Lower leg skin (tissue), 4 donors: ENCODE results near the gene ZDHHC1. TPM values are rescaled to one million over a fixed set of nuclear protein-coding genes. Genes with fewer than 3 reads are reported as not detected.

Experiments
- DNase-seq, 2 donors: peaks; one replicate each; pipeline ENCODE4 v3.0.0-alpha.2; 2019; ENCODE audit warnings: low spot score in 2 of 2
- H3K4me3 ChIP-seq: fragments of 200-600 bp; sonication (generic); 2 replicates; pipeline ENCODE4 v1.5.1; 2017; ENCODE audit warnings: mild to moderate bottlenecking, low read depth; ENCODE audit not compliant: poor library complexity, severe bottlenecking
- POLR2A ChIP-seq, 2 donors: fragments of 450-650 bp; IDR thresholded peaks; one replicate each; pipeline ENCODE4 v1.6.1; 2016 to 2017; ENCODE audit warnings: antibody characterized with exemption in 2 of 2, mild to moderate bottlenecking in 1 of 2, moderate library complexity in 1 of 2
- WGBS, 2 donors: methylation state at CpG; one replicate each; pipeline ENCODE4 v1.1.5; 2018; 5-methylcytosine and 5-hydroxymethylcytosine counted together
- intact Hi-C: fragments of 100-400 bp; cut with DNase I; formaldehyde crosslinking; loops from one replicate; pipeline ENCODE4 v1.15.0; 2023; ENCODE audit warnings: low total_unique reads
- total RNA-seq, 4 donors: library from RNA; depleted of rRNA; stranded (reverse); fragments of >200 nt; gene quantifications; one replicate each; pipeline ENCODE4 v1.1.0, GENCODE V29; 2016
- TF ChIP-seq, protein P1 (sequence below), 3 donors: fragments of 450-650 bp; IDR thresholded peaks; one replicate each; pipeline ENCODE4 v1.5.1; 2016; ENCODE audit warnings: antibody characterized with exemption in 3 of 3, mild to moderate bottlenecking in 3 of 3, moderate library complexity in 2 of 3

The ZDHHC1 gene
- total RNA-seq, 4 donors from 2014 or later = 15.1 to 24.7 (median 21.4) TPM

DNA sequence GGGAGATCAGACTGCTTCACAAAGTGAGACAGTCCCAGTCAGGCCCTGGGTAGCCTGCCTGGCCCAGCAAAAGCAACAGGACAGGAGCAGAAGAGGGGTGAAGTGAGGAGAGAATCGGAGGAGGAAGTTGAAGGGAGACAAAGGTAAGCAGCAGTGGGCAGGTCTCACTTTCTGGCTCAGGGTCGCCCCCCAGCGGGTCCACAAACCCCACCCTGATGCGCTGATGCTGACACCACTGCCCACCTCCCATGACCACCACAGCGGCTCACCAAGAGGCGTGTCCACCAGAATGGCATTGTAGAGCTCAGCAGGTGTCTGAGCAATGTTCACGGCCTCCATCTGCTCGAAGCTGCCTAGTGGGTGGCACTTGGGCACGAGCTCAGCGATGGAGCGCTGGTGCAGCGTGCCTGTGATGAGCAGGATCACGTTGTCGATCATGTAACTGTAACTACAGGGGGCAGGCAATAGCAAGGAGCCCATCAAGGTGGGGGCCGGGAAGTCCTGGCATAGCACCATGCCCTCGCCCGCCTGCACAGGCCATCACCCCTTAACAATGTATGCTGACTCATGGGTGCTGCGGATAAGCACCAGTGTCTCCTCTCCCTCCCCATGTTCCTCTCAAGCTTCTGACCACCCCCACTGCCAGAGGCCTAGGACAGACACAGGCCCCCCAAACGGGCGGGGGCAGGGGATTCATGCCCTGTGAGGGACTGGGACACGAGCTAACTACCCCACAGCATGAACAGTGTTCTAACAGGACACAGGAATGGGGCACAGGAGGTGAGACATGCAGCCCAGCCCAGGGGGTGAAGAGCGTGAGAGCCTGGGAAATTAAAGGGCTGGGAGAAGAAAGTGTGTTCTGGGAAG lies 28.2 kb upstream of the ZDHHC1 start:
- no peak for TF ChIP-seq POLR2A (IDR thresholded peaks at IDR 0.05)
- TF ChIP-seq, protein P1, sequence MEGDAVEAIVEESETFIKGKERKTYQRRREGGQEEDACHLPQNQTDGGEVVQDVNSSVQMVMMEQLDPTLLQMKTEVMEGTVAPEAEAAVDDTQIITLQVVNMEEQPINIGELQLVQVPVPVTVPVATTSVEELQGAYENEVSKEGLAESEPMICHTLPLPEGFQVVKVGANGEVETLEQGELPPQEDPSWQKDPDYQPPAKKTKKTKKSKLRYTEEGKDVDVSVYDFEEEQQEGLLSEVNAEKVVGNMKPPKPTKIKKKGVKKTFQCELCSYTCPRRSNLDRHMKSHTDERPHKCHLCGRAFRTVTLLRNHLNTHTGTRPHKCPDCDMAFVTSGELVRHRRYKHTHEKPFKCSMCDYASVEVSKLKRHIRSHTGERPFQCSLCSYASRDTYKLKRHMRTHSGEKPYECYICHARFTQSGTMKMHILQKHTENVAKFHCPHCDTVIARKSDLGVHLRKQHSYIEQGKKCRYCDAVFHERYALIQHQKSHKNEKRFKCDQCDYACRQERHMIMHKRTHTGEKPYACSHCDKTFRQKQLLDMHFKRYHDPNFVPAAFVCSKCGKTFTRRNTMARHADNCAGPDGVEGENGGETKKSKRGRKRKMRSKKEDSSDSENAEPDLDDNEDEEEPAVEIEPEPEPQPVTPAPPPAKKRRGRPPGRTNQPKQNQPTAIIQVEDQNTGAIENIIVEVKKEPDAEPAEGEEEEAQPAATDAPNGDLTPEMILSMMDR (IDR thresholded peaks at IDR 0.05) = no peak
- no peak for DNase-seq
- intact Hi-C loops = no loop called here
- no peak overlapping the region for H3K4me3 ChIP-seq
- 83 to 89% methylated on average over 22 of the region's 22 CpGs for WGBS, 2 donors

DNA sequence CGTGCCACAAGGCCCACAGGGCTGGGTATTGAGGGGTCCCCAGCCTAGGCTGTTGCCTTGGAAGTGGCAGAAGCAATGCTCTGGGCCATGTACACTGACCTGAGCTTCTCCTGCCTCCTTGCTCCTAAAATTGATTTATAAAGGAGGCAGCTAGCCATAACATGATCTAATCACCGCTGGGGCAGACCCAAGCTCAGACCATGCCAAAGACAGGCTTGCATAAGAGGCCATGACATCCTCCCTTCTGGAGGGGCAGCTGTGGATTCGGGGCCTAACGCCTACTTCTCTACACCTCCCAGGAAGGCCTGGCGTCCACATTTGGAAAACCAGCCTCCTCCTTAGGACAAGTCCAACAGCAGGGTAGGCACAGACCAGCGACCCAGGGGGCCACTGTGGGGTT lies 27.0 kb upstream of the ZDHHC1 start:
- no peak overlapping the region for H3K4me3 ChIP-seq
- WGBS, 2 donors = 50 to 77% methylated on average over 5 to 6 of the region's 6 CpGs
- TF ChIP-seq POLR2A (IDR thresholded peaks at IDR 0.05) = no peak
- TF ChIP-seq, protein P1 (IDR thresholded peaks at IDR 0.05) = no peak
- intact Hi-C loops = no loop called here
- DNase-seq = peak in 1 of 2 donors; percentile 94

DNA sequence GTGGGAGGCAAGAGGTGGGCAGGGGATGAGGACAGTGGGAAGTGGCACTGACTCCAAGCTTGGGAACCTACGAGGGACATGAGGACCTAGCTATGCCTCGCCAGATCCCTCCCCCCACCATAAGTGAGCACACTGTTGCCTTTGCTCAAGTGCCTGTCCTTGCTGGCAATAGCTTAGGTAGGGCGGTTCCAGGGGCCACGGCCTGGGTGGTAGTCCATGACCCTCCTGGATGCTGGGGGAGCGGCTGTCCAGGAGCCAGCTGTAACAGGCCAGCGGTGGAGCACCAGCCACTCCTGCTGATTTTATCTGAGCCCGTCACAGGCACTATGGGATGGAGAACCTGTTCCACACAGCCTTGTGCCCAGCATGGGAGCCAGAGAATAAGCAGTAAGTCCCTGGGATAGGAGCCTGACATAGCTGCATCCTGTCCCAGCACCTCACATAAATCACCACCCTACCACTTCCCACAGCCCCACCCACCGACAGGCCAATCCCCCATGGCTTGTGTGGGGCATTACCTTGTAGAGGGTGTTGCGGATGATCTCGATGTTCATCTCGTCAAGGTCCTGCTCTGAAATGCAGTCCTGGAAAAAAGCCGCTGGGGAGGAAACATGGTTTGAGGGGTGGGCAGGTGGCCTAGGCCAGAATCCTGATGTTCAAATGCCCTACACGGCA lies 26.4 kb upstream of the ZDHHC1 start:
- no peak overlapping the region for H3K4me3 ChIP-seq
- DNase-seq = no peak
- WGBS, 2 donors = 76 to 81% methylated on average over 10 to 13 of the region's 13 CpGs
- no peak for TF ChIP-seq POLR2A (IDR thresholded peaks at IDR 0.05)
- TF ChIP-seq, protein P1 (IDR thresholded peaks at IDR 0.05) = no peak
- intact Hi-C loops = no loop called here

DNA sequence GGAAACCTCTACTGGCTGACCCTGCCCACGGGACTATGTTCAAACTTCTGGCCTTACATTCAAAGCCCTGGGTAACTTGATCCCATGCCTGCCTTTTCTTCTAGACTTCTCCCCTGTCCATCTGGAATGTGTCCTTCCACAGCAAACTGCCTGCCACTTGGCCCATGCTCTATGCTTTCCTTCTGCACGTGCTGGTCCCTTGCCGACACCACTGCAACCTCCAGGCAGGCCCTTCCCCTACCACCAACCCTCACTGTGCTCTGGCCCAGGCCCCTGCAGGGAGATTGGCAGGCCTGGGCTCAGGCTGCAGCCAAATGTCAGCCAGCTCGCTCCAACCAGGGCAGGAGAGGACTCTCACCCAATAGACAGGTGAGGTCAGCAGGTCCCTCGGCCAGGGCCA lies 25.6 kb upstream of the ZDHHC1 start:
- intact Hi-C loops = no loop called here
- no peak overlapping the region for H3K4me3 ChIP-seq
- 58 to 60% methylated on average over 4 to 5 of the region's 5 CpGs for WGBS, 2 donors
- DNase-seq = no peak
- TF ChIP-seq, protein P1 (IDR thresholded peaks at IDR 0.05) = no peak

DNA sequence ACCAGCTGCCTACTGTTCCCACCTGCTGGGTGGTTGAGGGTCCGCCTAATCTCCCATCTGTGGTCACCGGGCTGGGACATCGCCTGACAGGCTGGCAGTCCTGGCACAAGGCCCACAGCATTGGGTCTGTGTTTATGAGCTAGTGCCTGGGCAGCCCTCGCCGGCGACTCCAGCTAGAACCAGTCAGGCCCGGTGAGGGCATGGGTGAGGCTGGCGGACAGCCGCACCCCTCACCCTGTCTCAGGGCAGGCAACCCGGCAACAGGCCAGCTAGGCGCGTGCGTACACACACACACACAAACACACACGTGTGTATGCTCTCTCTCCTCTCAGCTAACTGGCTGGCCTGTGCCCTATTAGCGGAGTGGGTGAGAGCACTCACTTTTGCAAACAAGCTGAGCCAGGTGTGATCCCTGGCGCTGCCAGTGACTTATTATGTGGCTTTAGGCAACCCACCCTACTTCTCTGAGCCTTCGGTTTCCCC lies 25.0 kb upstream of the ZDHHC1 start:
- 37 to 66% methylated on average over 9 to 12 of the region's 17 CpGs for WGBS, 2 donors
- intact Hi-C loops = no loop called here
- H3K4me3 ChIP-seq = no peak overlapping the region
- TF ChIP-seq POLR2A (IDR thresholded peaks at IDR 0.05) = no peak
- TF ChIP-seq, protein P1 (IDR thresholded peaks at IDR 0.05) = no peak
- peak; percentile 66 to 95 for DNase-seq
